Measurements from ENCODE around the gene ZPR1.
"Not testable (repeated sequence)": the region's sequence is repeated elsewhere in the genome, so short reads cannot be mapped to it uniquely, and the experiment has no call there.

ZPR1 gene

DNA sequence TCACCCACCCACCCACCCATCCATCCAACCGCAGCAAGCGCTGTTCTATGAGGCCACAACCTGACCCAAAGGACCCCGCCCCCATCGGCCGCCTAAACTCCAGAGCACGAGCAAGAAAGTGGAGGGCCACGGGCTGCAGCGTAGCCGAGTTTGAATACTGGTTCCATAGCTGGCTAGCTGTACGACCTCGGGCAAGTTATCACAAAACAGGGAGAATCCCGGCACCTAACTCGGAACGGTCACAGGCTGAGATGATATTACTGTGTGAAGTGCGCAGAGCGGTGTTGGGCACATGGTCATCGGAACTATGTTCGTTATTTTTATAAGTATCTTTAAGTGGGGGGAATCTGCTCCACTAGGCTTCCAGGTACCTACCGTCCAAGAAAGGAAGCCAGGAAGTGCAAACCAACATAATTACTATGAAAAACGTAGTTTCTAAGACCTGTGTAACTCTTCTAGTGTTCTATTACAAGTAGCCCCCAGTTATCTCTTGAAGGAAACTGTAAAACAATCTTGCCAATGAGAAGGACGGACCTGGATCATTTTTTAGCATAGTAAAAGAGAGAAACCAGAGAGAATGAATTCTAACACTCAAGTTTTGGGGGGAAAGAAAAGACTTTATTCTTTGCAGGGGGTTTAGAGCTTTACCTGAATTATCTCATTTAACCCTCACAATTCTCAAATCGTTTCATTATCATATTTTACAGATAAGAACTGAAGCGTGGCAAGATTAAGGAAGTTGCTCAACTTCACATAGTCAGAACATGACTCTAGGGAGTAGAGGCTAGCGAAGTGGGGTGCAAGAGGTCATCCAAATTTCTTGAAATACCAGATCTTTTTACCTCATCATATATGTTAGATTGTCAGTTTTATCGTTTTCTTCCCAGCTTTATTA is 14.4 kb downstream of the ZPR1 start:
- FAIRE-seq, result no peak
- no peak for DNase-seq (ENCODE audit: insufficient read length, low spot score)

DNA sequence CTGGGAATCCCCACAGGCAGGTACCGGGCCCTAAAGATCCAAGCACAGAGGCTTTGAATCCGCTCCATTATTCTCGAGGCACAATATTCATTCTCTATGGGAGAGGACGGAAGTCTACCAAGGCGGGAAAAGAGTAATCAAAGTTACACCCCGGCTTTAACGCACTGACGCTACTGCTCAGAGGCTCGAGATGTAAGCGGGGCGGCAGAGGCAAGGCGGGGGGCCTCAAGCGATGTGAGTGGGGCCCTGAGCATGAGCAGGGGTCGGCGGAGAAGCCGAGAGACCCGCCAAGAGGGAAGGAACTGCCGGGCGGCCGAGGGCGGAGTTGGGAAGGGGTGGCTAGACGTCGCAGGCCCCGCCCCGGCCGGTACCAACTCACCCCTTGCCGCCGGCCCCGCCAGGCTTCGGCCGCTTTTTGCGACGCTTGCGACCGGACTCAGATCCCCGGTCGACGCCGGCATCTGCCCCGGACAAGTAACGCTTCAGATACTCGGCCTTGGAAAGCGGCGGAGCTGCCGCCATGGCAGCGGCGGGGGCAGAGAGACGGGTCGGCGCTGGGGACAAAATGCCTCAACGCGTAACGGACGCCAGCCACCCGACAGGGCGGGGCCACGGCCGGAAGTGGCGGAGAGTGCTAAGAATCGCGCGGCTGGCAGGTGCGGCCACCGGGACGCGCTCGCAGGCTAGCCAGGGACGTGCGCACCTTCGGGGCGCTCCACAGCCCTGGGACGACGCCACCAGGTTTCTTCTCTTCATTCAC is 15.2 kb downstream of the ZPR1 start, which contains the start of gene BUD13:
TSS of gene BUD13 (minus strand) at position 545 of the 760 bp plus-strand sequence. CDS start at position 522, 23 bp downstream.
- FAIRE-seq, result peak; percentile 92
- peak; percentile 89 for DNase-seq (ENCODE audit: insufficient read length, low spot score)

DNA sequence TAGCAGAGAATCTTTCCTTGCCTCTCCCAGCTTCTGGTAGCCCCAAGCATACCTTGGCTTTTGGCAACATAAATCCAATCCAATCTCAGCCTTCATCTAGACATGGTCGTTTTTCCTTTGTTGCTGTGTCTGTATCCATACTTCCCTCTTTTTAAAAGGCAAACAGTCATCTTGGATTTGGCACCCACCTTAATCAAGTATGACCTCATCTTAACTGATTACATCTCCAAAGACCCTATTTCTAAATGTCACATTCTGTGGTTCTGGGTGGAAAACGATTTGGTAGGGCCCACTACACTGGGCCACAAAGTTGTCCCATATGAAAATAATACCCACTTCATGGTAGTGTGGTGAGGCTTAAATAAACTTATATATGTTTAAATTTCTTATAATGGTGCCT is 15.9 kb downstream of the ZPR1 start:
- no peak for DNase-seq (ENCODE audit: insufficient read length, low spot score)
- FAIRE-seq, result no peak

DNA sequence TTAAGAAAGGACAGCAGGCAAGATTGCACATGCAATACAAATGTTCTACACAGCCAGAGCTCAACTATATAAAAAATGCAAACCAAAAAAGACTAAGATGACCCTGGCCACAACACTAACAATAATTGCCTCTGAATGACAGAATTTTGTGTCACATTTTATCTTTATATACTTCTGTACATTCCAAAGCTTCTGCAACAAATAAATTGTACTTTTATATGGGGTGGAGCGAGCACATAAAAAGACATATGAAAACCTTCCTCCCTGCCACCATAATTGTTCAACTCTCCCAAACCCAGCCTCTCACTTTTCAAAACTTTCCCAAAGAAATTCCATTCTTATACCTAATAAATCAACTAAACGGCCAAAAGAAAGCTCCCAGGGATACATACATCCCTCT is 25.7 kb downstream of the ZPR1 start:
- DNase-seq (ENCODE audit: insufficient read length, low spot score), result no peak
- FAIRE-seq, result no peak

DNA sequence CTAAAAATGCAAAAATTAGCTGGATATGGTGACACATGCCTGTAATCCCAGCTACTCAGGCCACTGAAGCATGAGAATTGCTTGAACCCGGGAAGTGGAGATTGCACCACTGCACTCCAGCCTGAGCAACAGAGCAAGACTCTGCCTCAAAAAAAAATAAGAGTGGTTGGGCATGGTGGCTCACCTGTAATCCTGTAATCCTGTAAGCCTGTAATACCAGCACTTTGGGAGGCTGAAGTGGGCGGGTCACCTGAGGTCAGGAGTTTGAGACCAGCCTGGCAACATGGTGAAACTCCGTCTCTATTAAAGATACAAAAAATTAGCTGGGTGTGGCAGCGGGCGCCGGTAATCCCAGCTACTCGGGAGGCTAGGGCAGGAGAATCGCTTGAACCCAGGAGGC is 31.8 kb downstream of the ZPR1 start:
- FAIRE-seq; DNase-seq (ENCODE audit: insufficient read length, low spot score): not testable (repeated sequence)

DNA sequence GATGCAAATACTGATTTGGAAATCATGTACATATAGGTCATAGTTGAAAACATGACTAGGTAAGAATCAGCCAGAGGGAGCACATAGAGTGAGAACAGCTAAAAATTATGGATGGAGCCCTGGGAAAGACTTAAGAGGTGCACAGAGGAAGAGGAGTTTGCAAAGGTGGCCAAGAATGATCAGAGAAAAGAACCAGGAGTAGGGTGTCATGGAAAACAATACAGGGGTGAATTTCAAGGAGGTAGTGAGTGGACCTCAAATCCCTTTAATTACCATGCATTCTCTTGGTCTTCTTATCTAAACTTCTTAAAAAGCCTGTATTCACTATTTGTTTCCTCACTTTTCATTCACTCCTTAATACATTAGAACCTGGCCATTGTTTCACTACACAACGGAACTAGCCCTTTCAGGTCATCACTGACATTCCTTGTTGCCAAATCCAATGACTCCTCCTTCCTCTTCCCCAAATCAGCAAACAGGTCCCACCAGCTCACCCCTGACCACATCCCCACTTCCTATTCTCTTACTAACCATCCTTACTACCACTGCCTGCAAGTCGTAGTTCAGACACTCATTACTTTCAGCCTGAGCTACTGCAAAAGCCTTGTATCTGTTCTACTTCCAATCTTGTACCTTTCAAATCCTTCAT is 37.6 kb downstream of the ZPR1 start:
- FAIRE-seq, result peak; percentile 42
- no peak for DNase-seq (ENCODE audit: insufficient read length, low spot score)

DNA sequence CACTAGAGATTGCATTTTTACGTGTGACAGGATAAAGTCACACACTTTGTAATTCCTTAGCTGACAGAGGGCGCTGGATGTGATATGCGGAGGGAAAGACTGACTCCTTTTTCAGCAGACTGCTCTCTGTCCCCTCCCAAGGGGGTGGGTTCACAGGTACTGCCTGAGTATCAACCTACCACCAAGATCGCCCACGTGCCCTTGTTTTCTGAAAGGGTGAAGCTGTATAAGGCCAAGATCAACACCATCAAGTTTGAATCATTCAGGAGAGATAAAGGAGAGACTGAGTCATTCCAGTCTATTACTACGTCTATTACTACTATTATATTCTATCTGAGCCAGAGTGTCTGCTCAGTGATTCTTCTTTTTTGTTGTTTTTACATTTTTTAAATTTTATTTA is 45.7 kb downstream of the ZPR1 start:
- no peak for DNase-seq (ENCODE audit: insufficient read length, low spot score)
- no peak for FAIRE-seq

DNA sequence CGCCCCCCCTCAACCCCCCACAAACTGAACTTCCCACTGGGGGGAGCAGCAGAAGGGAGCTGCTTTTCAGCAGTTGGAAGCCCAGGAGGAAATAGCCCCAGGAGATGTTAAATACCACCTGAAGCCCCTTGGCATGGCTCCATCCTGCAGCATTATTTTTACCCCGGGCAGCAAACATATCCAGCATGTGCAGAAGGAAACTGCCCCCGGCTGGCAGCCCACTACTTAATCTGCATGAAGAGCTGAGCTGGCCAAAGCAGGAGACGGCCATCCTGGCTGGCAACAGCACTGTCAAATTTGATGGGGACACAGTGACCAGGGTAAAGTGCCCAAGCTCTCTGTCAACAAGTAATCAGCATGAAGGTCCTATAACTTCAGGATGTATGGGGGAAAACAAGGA is 47.1 kb downstream of the ZPR1 start:
- DNase-seq (ENCODE audit: insufficient read length, low spot score), result no peak
- FAIRE-seq, result no peak

DNA sequence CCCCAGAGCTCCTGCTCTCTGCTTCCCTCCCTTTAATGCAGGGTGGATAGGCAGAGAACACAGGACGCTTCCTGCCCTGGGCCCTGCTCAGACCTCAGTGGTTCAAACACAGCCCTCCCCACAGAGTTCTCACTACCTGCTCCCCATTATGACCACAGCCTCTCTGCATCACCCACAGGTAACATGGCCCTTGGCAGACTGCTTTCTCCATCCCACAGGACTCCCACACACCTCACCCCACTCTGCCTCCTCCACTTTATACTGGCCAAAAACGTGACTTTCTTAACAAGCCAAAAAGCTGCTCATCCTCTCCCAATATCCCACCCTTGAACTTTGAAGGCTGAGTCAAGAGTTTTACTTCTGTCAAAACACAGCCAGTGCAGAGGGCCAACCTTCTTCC is 48.8 kb downstream of the ZPR1 start:
- no peak for DNase-seq (ENCODE audit: insufficient read length, low spot score)
- FAIRE-seq, result no peak

DNA sequence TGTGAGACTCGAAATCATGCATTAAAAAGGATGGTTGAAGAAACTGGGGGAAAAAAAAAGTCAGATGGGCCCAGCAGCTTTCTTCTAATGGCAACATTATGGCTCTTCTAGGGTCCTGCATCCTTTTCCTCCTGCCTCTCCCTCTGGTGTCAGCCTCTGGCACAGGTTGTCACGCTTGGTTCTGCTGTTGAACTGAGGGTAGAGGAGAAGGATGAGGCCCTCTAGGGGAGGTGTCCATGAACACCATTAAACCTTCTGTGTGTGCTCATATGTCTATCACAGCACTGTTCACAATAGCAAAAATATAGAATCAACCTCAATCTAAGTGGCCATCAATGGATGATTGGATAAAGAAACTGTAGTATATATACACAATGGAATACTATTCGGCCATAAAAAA is 51.1 kb downstream of the ZPR1 start:
- DNase-seq (ENCODE audit: insufficient read length, low spot score) (no peak), FAIRE-seq (no peak)

DNA sequence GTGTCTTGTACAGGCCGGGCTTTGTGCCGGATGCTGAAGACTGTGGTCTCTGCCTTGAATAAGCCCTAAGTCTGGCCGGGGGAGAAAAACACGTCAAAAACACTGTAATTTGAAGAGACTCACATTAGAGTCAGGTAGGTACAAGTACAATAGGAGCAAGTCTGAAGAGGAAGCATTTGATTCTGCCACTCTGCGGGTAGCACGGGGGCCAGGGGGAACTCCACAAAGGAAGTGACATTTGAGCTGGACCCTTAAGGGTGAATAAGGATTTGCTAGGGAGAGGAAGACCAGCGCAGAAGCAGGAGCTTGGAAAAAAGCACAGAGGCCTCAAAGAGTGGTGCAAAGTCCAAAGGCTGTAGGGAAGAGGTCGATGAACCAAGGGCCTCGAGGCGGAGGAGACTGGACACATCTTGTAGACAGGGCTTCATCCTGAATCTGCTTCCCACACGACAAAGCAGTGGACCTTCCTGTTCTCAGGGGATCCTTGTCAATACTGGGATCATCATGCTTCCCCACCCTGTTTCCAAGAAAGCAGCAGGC is 53.8 kb downstream of the ZPR1 start:
- no peak for DNase-seq (ENCODE audit: insufficient read length, low spot score)
- no peak for FAIRE-seq

DNA sequence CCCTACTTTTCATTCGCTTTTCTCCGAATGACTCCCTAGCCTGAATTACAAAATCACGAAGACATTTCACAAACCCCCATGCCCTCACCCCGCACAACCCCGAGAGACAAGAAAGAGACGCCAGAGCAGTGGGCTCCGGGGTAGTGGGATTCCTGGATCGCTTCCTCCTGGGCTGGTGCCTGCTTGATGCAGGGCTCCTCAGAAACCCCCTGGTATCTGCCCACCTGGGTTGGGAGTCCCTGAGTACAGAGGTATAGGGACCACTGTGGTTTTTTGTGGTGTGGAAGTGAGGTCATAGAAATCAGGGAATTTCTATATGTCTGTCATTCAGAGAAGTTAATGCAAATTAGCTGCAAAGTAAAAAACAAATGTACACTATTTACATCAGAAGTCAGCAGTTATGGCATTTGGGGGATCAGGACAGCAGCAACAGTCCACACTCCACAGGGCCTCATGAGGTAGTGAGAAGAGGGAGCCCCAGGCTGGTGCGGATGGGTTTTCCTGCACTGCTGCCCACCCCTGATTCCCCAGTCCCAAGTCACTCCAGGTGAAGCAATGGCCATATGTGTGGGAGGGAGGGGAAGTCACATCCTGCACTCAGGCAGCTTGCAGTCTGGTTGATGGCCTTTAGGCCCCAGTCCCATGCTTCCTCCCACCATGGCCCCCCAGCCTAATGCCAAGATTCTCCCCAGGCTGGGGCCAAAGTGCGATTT is 54.6 kb downstream of the ZPR1 start:
- no peak for DNase-seq (ENCODE audit: insufficient read length, low spot score)

DNA sequence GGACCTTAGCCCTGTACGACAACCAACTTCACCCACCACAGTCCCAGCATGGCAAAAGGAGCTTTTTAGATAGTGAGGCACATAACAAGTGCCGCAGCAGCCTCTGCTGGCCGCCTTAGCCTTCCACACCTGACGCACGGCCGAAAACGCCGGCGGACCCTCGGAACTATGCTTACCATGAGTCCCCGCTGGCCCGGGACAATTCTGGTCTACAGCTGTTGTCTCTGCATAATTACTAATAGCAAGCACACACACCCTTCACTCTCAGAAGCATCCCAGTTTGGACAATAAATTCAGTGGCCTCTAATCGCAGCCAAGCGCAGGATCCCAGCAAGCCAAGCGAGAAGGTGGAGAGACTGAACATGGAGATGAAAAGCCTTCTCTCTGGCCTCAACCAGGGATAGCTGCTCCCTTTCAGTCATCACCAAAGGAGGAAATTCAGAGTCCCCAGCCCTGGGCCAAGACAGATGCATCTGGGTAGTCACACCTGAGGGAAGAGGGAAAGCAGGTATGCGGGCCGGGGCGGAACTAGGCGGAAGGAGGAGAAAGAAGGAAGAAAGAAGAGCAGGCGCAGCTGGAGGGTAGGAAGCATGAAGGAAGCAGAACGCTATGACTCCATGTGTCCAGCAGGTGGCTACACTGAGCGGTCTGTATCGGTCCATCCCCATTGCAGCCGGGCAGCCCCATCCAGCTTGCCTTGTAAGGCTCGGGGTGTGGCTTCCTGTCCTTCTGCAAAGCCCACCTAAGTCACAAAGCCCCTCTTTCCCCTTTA is 55.4 kb downstream of the ZPR1 start:
- FAIRE-seq (peak; percentile 96), DNase-seq (ENCODE audit: insufficient read length, low spot score) (peak; percentile 80)

More for the DNA sequence above, 54.6 kb downstream of the ZPR1 start:
- FAIRE-seq, result peak; percentile 13

DNA sequence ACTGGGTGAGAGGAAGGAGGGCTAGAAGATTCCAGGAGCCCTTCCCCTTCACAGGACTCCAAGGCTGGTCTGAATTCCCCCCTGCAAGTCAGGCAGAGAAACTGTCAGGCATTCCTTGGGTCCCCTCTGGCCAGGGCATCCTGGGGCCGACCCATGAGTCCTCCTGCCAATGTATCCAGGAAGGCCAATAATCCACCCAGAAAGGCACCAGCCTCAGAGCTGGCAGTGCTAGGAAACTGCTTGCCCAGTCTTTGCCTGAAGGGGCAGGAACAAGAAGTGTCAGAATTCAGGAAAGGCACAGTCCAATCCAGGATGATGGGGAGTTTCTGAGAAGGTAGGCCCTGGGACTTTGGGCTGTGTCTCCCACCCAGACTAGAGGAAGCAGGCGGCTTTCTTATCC is 56.0 kb downstream of the ZPR1 start:
- no peak for DNase-seq (ENCODE audit: insufficient read length, low spot score)
- FAIRE-seq, result no peak

DNA sequence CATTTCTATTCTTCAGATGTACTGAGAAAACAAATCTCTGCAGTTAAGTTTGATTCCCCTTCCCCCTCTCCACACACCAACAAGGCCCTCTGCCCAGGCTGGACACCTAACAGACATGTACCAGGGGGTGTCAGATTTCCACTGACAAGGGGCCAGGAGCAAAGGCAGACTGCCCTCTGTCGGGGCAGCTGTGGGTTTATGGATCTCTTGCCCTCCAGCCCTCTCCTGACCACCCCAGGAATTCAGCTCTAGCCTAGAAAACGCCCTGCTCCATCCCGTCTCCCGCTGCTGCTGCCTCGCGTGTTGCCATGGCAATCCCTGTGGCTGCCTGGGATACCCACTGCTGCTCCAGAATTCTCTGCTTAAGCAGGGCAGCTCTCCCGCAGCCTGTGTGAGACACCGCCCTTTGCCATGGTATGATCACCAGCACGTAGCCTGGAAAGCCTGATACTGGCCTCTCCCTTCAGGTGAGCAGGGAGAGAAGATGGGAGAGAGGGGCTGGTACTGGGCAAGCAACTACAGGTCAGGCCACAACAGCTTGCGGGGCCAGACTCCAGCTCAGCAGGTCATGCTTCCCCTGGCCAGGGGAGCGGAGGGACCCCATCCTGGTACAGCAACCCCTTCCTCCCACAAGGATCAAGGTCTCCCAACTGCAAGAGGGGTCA is 56.6 kb downstream of the ZPR1 start:
- FAIRE-seq, result no peak

DNA sequence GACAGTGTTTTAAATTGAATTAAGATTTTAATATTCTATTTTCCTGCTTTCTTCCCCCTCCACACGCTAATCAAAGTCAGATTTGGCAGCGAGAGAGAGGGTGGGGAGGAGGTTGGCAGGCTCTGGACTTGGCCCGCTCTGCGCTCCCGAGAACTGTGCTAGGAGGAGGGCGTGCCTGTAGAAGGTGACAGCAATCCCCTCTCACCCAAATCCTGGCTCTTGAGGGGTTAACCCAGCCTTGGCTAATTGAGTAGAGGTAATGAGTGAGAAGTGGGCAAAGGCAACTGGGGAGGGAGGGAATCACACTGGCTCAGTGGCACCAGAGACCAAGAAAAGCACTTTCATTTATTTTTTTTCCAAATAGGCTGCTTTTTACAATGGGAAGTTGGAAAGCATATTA is 57.2 kb downstream of the ZPR1 start:
- no peak for FAIRE-seq
- DNase-seq (ENCODE audit: insufficient read length, low spot score), result no peak

More for the DNA sequence above, 56.6 kb downstream of the ZPR1 start:
- peak; percentile 44 for DNase-seq (ENCODE audit: insufficient read length, low spot score)

DNA sequence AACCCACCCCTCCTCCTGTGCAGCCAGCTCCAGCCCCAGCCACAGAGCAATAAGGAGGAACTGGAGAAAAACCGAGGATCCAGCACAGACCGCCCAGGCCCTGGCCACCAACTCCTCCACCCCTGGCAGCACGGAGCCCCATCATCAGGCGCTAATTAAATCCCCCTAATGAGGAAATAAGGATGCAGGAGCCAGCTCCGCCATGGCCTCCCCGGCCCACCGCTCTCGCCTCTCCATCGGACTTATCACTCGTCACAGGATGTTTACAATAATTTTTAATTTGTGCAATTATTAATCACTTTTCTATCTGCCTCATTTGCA is 57.6 kb downstream of the ZPR1 start:
- FAIRE-seq (no peak), DNase-seq (ENCODE audit: insufficient read length, low spot score) (no peak)

DNA sequence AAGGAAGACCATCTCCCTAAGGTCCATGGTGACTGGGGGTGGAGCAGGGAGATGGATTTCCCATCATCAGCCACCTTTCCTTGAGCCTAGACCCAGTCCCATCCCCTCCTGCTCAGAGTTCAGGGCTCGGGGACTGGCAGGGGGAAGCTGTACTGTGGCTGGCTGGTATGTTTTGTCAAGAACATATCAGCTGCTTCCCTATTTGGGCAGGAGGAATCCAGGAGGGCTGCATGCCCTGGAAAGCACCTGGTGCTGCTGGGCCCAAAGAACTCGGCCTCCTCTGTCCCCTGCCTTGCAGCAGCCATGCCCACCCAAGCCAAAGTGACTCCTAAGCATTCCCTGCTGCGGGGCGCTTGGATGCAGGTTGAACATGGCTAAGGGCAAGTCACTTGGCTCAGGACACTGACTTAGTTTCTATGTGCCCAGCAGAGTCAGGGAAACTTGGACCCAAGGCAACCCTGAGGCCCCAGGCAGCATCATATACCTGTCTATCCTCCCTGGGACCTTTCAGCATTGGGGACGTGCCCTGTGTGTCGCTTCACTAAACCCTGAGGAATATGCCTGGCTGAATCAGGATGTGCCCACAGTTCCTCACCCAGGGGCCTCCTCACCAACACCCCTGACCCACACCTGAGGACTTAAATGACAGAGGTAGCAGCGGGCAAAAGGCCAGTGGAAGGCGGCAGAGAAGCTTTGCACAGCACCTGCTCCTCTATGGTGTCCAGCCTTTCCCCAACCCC is 58.2 kb downstream of the ZPR1 start:
- FAIRE-seq (no peak), DNase-seq (ENCODE audit: insufficient read length, low spot score) (no peak)

DNA sequence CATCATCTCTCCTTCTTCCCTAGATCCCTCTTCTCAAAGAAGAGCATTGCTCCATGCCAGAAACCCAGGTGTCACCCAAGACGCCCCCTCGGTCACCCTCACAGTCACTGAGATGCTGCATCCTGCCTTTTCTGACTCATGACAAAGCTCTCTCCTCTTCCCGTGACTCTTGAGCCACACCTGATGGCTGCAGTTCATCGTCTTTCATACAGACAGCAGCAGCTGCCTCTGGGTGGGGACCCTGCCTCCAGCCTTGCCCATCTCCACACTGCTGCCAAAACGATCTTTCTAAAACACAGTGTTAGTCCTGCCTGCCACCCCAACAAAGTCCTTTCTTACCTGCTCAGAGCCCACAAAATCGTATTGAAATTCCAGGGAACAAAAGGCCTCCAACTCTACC is 59.8 kb downstream of the ZPR1 start:
- DNase-seq (ENCODE audit: insufficient read length, low spot score), result no peak
- FAIRE-seq, result no peak
